Transverse colon (tissue), 4 donors: ENCODE data around the gene HIF1A. TPM values are rescaled to one million over a fixed set of nuclear protein-coding genes. Genes with fewer than 3 reads are reported as not detected.
A peak's percentile ranks its signal among the peaks of the same experiment; 100 is the strongest.

Source experiments
- DNase-seq: peaks from one replicate; pipeline ENCODE4 v3.0.0-alpha.2; 2019
- H3K27ac ChIP-seq, 4 donors: fragments of 200-600 bp; sonication (generic); 2 replicates each; pipeline ENCODE4 v1.5.1; 2016 to 2018; ENCODE audit warnings: inconsistent platforms in 4 of 4
- H3K27me3 ChIP-seq: fragments of 200-600 bp; sonication (generic); 2 replicates; pipeline ENCODE4 v1.5.1; 2017; ENCODE audit warnings: inconsistent platforms
- H3K36me3 ChIP-seq, 4 donors: fragments of 200-600 bp; sonication (generic); 2 replicates each; pipeline ENCODE4 v1.5.1; 2017 to 2019; ENCODE audit warnings: inconsistent platforms in 4 of 4
- H3K4me1 ChIP-seq, 4 donors: fragments of 200-600 bp; sonication (generic); 2 replicates each; pipeline ENCODE4 v1.5.1; 2017 to 2020; ENCODE audit warnings: inconsistent platforms in 4 of 4
- H3K4me3 ChIP-seq, 4 donors: fragments of 200-600 bp; sonication (generic); 1 replicate in 1 of 4; 2 replicates in 3 of 4; pipeline versions ENCODE4 v1.5.1 to v1.6.1; 2017 to 2019; ENCODE audit warnings: inconsistent platforms in 4 of 4
- H3K9me3 ChIP-seq, 2 donors: fragments of 200-600 bp; sonication (generic); 2 replicates each; pipeline ENCODE4 v1.5.1; 2017 to 2019; ENCODE audit warnings: inconsistent platforms in 2 of 2
- EP300 ChIP-seq: sonication (generic); formaldehyde crosslinking; IDR thresholded peaks from one replicate; pipeline ENCODE4 v1.6.1; 2017; ENCODE audit warnings: antibody characterized with exemption, low read depth
- POLR2A ChIP-seq: fragments of 450-650 bp; IDR thresholded peaks from one replicate; pipeline ENCODE4 v1.6.1; 2016; ENCODE audit warnings: antibody characterized with exemption, mild to moderate bottlenecking, moderate library complexity
- POLR2AphosphoS5 ChIP-seq, 3 donors: sonication (generic); formaldehyde crosslinking; IDR thresholded peaks; one replicate each; pipeline ENCODE4 v1.6.1; 2016; ENCODE audit warnings: antibody characterized with exemption in 3 of 3
- WGBS, 2 donors: methylation state at CpG; one replicate each; pipeline ENCODE4 v1.1.5; 2018; ENCODE audit warnings: low coverage in 1 of 2; 5-methylcytosine and 5-hydroxymethylcytosine counted together
- in situ Hi-C, 4 donors: fragments of 200-750 bp; cut with MboI; loops; one replicate each; pipeline versions ENCODE4 v1.15.0 to v1.15.1; 2017; ENCODE audit warnings: low sequenced_read_pairs in 3 of 4, low pct_ligation_motif_present in 1 of 4, low pct_unique_long_range_greater_than_20kb in 1 of 4
- intact Hi-C: fragments of 100-400 bp; cut with DNase I; formaldehyde crosslinking; loops from one replicate; pipeline ENCODE4 v1.15.1; 2023; ENCODE audit warnings: low total_unique reads
- total RNA-seq, 4 donors: library from RNA; depleted of rRNA; stranded (reverse); fragments of >200 nt; gene quantifications; one replicate each; pipeline ENCODE4 v1.1.0, GENCODE V29; 2016
- TF ChIP-seq, protein P1 (sequence below), 5 experiments: fragments of 200-600 bp in 3 of 5; fragments of 450-650 bp in 2 of 5; sonication (generic) in 3 of 5; IDR thresholded peaks; 1 replicate in 2 of 5; 2 replicates in 3 of 5; pipeline ENCODE4 v1.5.1; 2016 to 2017; ENCODE audit warnings: antibody characterized with exemption in 5 of 5, inconsistent platforms in 3 of 5, mild to moderate bottlenecking in 2 of 5, moderate library complexity in 1 of 5

The HIF1A gene
- total RNA-seq, 4 donors from 2014 or later = 27.9 to 103 (median 76.1) TPM

- 2 to 9% methylated on average over 3 to 36 of the region's 54 CpGs for WGBS, 2 donors
- peak overlapping the region; percentile 84 to 91 (median 86) for H3K27ac ChIP-seq
These were observed 55.6 kb downstream of the HIF1A start for GRCh38 chr14:61750708-61751474.

GRCh38 chr14:61751475-61751989 lies 56.2 kb downstream of the HIF1A start:
- H3K27ac ChIP-seq = peak overlapping the region; percentile 84 to 91 (median 86)
- intact Hi-C loops = no loop called here
- 44 to 46% methylated on average over 8 of the region's 8 CpGs for WGBS, 2 donors
- no peaks in the 10 kb centered on the region for H3K9me3 ChIP-seq
- TF ChIP-seq EP300 (no peak), POLR2AphosphoS5 (IDR thresholded peaks at IDR 0.05) (no peak), POLR2A (no peak)
- TF ChIP-seq, protein P1, sequence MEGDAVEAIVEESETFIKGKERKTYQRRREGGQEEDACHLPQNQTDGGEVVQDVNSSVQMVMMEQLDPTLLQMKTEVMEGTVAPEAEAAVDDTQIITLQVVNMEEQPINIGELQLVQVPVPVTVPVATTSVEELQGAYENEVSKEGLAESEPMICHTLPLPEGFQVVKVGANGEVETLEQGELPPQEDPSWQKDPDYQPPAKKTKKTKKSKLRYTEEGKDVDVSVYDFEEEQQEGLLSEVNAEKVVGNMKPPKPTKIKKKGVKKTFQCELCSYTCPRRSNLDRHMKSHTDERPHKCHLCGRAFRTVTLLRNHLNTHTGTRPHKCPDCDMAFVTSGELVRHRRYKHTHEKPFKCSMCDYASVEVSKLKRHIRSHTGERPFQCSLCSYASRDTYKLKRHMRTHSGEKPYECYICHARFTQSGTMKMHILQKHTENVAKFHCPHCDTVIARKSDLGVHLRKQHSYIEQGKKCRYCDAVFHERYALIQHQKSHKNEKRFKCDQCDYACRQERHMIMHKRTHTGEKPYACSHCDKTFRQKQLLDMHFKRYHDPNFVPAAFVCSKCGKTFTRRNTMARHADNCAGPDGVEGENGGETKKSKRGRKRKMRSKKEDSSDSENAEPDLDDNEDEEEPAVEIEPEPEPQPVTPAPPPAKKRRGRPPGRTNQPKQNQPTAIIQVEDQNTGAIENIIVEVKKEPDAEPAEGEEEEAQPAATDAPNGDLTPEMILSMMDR (IDR thresholded peaks at IDR 0.05) = no peak
- H3K36me3 ChIP-seq = peaks cover 0 to 10% (median 5%) of the 10 kb centered on the region in 4 donors
- in situ Hi-C loops = no loop called here
- H3K4me3 ChIP-seq = peak overlapping the region; percentile 37 to 70 (median 50)
- DNase-seq = no peak
- H3K4me1 ChIP-seq = peaks cover 6 to 44% (median 23%) of the 10 kb centered on the region in 4 donors
- no peaks in the 10 kb centered on the region for H3K27me3 ChIP-seq

More at GRCh38 chr14:61750708-61751474, 55.6 kb downstream of the HIF1A start:
- intact Hi-C loops (no loop called here), in situ Hi-C loops (no loop called here)
- no peaks in the 10 kb centered on the region for H3K27me3 ChIP-seq
- H3K4me3 ChIP-seq = peak overlapping the region; percentile 37 to 70 (median 50)
- peaks cover 0 to 14% (median 5%) of the 10 kb centered on the region in 4 donors for H3K36me3 ChIP-seq
- peaks cover 6 to 44% (median 23%) of the 10 kb centered on the region in 4 donors for H3K4me1 ChIP-seq
- DNase-seq = peak; percentile 91
- peak; percentile 76 for TF ChIP-seq POLR2A
- no peak for TF ChIP-seq EP300
- peak; percentile 69 to 86 (median 74) for TF ChIP-seq POLR2AphosphoS5 (IDR thresholded peaks at IDR 0.05)
- TF ChIP-seq, protein P1 (IDR thresholded peaks at IDR 0.05) = no peak
- H3K9me3 ChIP-seq = no peaks in the 10 kb centered on the region

DNA sequence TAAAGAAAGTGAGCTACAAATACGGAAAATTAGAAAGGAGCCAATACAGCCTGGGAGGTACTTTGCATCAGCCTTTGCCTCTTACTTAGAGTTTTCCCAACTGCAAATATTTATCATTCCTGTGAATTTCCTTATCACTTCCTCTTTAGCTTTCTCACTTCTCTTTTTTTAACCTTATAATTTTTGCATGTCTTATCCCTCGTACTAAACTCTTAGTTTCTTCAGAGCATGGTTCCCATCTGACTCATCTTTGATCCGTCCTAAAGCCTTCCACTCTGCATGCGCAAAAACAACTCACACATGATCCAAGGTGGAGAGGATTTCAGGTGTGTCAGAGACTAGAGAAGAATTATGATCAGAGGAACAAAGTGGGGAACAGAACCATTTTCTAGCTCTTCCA lies 57.3 kb downstream of the HIF1A start:
- H3K27me3 ChIP-seq = no peaks in the 10 kb centered on the region
- no peaks in the 10 kb centered on the region for H3K36me3 ChIP-seq
- H3K4me3 ChIP-seq = no peak overlapping the region
- in situ Hi-C loops = no loop called here
- H3K4me1 ChIP-seq = peaks cover 6 to 44% (median 23%) of the 10 kb centered on the region in 4 donors
- no peak for DNase-seq
- intact Hi-C loops = no loop called here
- H3K9me3 ChIP-seq = no peaks in the 10 kb centered on the region
- TF ChIP-seq POLR2AphosphoS5 (IDR thresholded peaks at IDR 0.05) (no peak), POLR2A (no peak), EP300 (no peak)
- TF ChIP-seq, protein P1 (IDR thresholded peaks at IDR 0.05) = no peak
- WGBS, 2 donors = 52 to 60% methylated on average over 3 to 4 of the region's 4 CpGs
- no peak overlapping the region for H3K27ac ChIP-seq

DNA sequence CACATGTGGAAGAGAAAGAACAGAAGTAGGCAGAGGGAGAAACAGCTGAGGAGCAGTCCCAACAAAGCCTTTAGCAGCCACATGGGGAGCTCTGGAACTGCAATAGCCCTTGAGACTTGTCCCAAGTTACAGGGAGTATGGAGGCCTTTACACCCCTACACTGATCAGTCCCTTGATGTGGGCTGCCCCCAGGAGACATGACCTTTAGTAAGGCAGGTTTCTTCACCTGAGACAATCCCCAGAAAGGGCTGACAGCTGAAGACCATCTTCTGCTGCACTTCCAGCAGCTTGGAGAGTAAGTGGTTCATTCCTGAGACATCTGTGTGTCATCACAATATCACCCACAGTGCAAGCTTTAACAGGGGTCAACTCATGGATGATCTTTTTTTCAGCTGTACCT lies 58.3 kb downstream of the HIF1A start:
- intact Hi-C loops (no loop called here), in situ Hi-C loops (no loop called here)
- peaks cover 6 to 36% (median 23%) of the 10 kb centered on the region in 4 donors for H3K4me1 ChIP-seq
- no peak for DNase-seq
- no peak overlapping the region for H3K27ac ChIP-seq
- H3K36me3 ChIP-seq = no peaks in the 10 kb centered on the region
- H3K9me3 ChIP-seq = no peaks in the 10 kb centered on the region
- no peak overlapping the region for H3K4me3 ChIP-seq
- TF ChIP-seq, protein P1 (IDR thresholded peaks at IDR 0.05) = no peak
- TF ChIP-seq POLR2A = no peak
- TF ChIP-seq POLR2AphosphoS5 (IDR thresholded peaks at IDR 0.05) = no peak
- no peak for TF ChIP-seq EP300
- H3K27me3 ChIP-seq = no peaks in the 10 kb centered on the region
